Stomach (tissue), 9 donors: ENCODE measurements around the gene SLK. TPM values are rescaled to one million over a fixed set of nuclear protein-coding genes. Genes with fewer than 3 reads are reported as not detected.

Experiments used
- DNase-seq, 2 donors: peaks; one replicate each; pipeline versions ENCODE4 v3.0.0 to v3.0.0-alpha.2; 2013 to 2019
- H3K27ac ChIP-seq, 5 donors: fragments of 200-600 bp in 4 of 5; sonication (generic) in 4 of 5; one replicate each; pipeline ENCODE4 v1.5.1; 2013 to 2019; ENCODE audit warnings: mild to moderate bottlenecking in 1 of 5, moderate library complexity in 1 of 5
- H3K27me3 ChIP-seq, 3 donors: fragments of 200-600 bp; sonication (generic); one replicate each; pipeline ENCODE4 v1.5.1; 2017 to 2019; ENCODE audit warnings: mixed run types in 1 of 3
- H3K36me3 ChIP-seq, 4 donors: fragments of 200-600 bp; sonication (generic); 1 replicate in 3 of 4; 2 replicates in 1 of 4; pipeline ENCODE4 v1.5.1; 2016 to 2019
- H3K4me1 ChIP-seq, 4 donors: fragments of 200-600 bp; sonication (generic); one replicate each; pipeline ENCODE4 v1.5.1; 2016 to 2019
- H3K4me3 ChIP-seq, 4 donors: fragments of 200-600 bp; sonication (generic) in 3 of 4; one replicate each; pipeline ENCODE4 v1.5.1; 2016 to 2019; ENCODE audit warnings: mild to moderate bottlenecking in 1 of 4
- H3K9me3 ChIP-seq, 4 donors: fragments of 200-600 bp; sonication (generic); one replicate each; pipeline ENCODE4 v1.5.1; 2016 to 2019
- EP300 ChIP-seq: sonication (generic); formaldehyde crosslinking; IDR thresholded peaks from one replicate; pipeline ENCODE4 v1.6.1; 2017; ENCODE audit warnings: antibody characterized with exemption
- POLR2A ChIP-seq, 4 donors: fragments of 450-650 bp; IDR thresholded peaks; one replicate each; pipeline ENCODE4 v1.6.1; 2016; ENCODE audit warnings: antibody characterized with exemption in 4 of 4, control low read depth in 2 of 4, mild to moderate bottlenecking in 1 of 4, moderate library complexity in 1 of 4
- POLR2AphosphoS5 ChIP-seq, 3 donors: sonication (generic); formaldehyde crosslinking; IDR thresholded peaks; one replicate each; pipeline ENCODE4 v1.6.1; 2016; ENCODE audit warnings: antibody characterized with exemption in 3 of 3
- WGBS, 5 donors: extraction: QIAGEN DNeasy Blood & Tissue Kit in 3 of 5; methylation state at CpG; one replicate each; pipeline versions ENCODE4 v1.1.5 to v1.1.7; 2013 to 2018; 5-methylcytosine and 5-hydroxymethylcytosine counted together
- intact Hi-C: fragments of 100-400 bp; cut with DNase I; formaldehyde crosslinking; loops from one replicate; pipeline ENCODE4 v1.15.1; 2023; ENCODE audit warnings: low total_unique reads
- polyA plus RNA-seq, 3 donors: library from polyadenylated mRNA; stranded (reverse); fragments of 200-250 nt; gene quantifications; one replicate each; pipeline ENCODE4 v1.2.3, GENCODE V29; 2013
- total RNA-seq, 5 donors: library from RNA; depleted of rRNA; stranded (reverse); fragments of >200 nt; gene quantifications; one replicate each; pipeline versions ENCODE4 v1.1.0 to v1.2.3, GENCODE V29; 2014 to 2016
- TF ChIP-seq, protein P1 (sequence below), 7 experiments: fragments of 450-650 bp in 4 of 7; fragments of 200-600 bp in 3 of 7; sonication (generic) in 3 of 7; IDR thresholded peaks; one replicate each; pipeline ENCODE4 v1.5.1; 2016 to 2019; ENCODE audit warnings: antibody characterized with exemption in 7 of 7, control low read depth in 2 of 7, mild to moderate bottlenecking in 1 of 7
- donor health status: healthy with polysubstance abuse.
- donor health status: Bipolar disorder and iron deficiency.
- donor health status: healthy.

Gene SLK
- total and polyA plus RNA-seq, 8 donors: 10.1 to 94.5 (median 47.2) TPM

DNA sequence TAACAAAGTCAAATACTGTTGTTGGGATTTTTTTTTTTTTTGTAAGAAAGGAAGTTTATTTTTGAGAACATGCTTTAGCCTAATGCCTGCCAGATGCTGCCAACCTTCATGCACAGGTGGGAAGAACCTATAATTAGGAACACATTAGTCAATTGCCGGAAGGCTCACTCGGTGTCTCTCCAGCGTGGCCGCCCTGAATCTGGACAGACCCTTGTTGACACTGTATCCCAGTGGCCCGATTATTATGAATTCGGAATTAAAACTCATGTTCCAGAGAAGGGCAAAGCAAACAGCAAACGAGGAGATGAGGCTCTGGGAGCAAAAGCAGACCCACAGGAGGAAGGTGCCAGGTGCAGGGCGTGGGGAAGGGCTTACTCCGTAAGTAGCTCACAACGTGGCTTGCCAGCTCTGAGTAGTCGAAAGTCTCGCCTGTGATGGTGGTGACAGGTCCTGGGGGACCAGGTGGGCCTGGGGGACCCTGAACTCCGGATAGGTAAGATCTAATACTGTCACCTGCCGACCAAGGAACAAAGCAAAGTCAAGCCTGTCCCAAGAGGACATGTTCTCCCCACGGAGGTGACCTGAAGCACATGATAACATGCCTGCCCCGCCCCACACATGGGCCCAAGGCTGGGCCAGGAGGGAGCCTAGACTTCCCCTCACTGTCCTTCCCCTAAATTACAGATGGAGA lies 70.5 kb downstream of the SLK start:
- TF ChIP-seq POLR2A (IDR thresholded peaks at IDR 0.05) (no peak), EP300 (no peak), POLR2AphosphoS5 (IDR thresholded peaks at IDR 0.05) (no peak)
- TF ChIP-seq, protein P1, sequence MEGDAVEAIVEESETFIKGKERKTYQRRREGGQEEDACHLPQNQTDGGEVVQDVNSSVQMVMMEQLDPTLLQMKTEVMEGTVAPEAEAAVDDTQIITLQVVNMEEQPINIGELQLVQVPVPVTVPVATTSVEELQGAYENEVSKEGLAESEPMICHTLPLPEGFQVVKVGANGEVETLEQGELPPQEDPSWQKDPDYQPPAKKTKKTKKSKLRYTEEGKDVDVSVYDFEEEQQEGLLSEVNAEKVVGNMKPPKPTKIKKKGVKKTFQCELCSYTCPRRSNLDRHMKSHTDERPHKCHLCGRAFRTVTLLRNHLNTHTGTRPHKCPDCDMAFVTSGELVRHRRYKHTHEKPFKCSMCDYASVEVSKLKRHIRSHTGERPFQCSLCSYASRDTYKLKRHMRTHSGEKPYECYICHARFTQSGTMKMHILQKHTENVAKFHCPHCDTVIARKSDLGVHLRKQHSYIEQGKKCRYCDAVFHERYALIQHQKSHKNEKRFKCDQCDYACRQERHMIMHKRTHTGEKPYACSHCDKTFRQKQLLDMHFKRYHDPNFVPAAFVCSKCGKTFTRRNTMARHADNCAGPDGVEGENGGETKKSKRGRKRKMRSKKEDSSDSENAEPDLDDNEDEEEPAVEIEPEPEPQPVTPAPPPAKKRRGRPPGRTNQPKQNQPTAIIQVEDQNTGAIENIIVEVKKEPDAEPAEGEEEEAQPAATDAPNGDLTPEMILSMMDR (IDR thresholded peaks at IDR 0.05): no peak
- H3K27me3 ChIP-seq: no peaks in the 10 kb centered on the region
- H3K4me3 ChIP-seq: no peak overlapping the region
- no peak for DNase-seq
- H3K36me3 ChIP-seq: peaks cover 3 to 23% (median 17%) of the 10 kb centered on the region in 4 donors
- no peaks in the 10 kb centered on the region for H3K9me3 ChIP-seq
- WGBS, 5 donors: 67 to 78% (median 76%) methylated on average over 16 of the region's 16 CpGs
- H3K4me1 ChIP-seq: no peaks in the 10 kb centered on the region
- no peak overlapping the region for H3K27ac ChIP-seq
- intact Hi-C loops: no loop called here

- Histone ChIP-seq H3K27ac (no peak overlapping the region), H3K9me3 (no peaks in the 10 kb centered on the region), H3K36me3 (peaks cover 0 to 12% (median 6%) of the 10 kb centered on the region in 4 donors), H3K4me1 (no peaks in the 10 kb centered on the region), H3K27me3 (no peaks in the 10 kb centered on the region), H3K4me3 (no peak overlapping the region)
- WGBS, 5 donors: 86 to 95% (median 91%) methylated on average over 7 to 8 of the region's 8 CpGs
- intact Hi-C loops: no loop called here
- no peak for DNase-seq
- no peak for TF ChIP-seq POLR2A (IDR thresholded peaks at IDR 0.05)
- TF ChIP-seq, protein P1 (IDR thresholded peaks at IDR 0.05): no peak
- no peak for TF ChIP-seq EP300
- TF ChIP-seq POLR2AphosphoS5 (IDR thresholded peaks at IDR 0.05): no peak
Observed at GRCh38 chr10:104038537-104038936, 71.6 kb downstream of the SLK start.

GRCh38 chr10:104038958-104039752 lies 72.2 kb downstream of the SLK start:
- Histone ChIP-seq H3K27me3 (no peaks in the 10 kb centered on the region), H3K4me1 (no peaks in the 10 kb centered on the region), H3K36me3 (peaks cover 0 to 5% (median under 1%) of the 10 kb centered on the region in 4 donors), H3K4me3 (no peak overlapping the region), H3K27ac (no peak overlapping the region), H3K9me3 (no peaks in the 10 kb centered on the region)
- intact Hi-C loops: no loop called here
- 85 to 91% (median 90%) methylated on average over 6 to 7 of the region's 7 CpGs for WGBS, 5 donors
- DNase-seq: no peak
- no peak for TF ChIP-seq POLR2A (IDR thresholded peaks at IDR 0.05)
- TF ChIP-seq, protein P1 (IDR thresholded peaks at IDR 0.05): no peak
- TF ChIP-seq POLR2AphosphoS5 (IDR thresholded peaks at IDR 0.05): no peak
- TF ChIP-seq EP300: no peak

- H3K27me3 ChIP-seq: no peaks in the 10 kb centered on the region
- H3K4me1 ChIP-seq: no peaks in the 10 kb centered on the region
- WGBS, 5 donors: 56 to 73% (median 70%) methylated on average over 6 of the region's 6 CpGs
- intact Hi-C loops: loop anchor here (10.0 kb wide), 1 partner anchor 164 kb away; no protein-coding TSS in a partner anchor
- no peak for TF ChIP-seq POLR2A (IDR thresholded peaks at IDR 0.05)
- no peak overlapping the region for H3K27ac ChIP-seq
- H3K36me3 ChIP-seq: no peaks in the 10 kb centered on the region
- DNase-seq: no peak
- no peak overlapping the region for H3K4me3 ChIP-seq
- H3K9me3 ChIP-seq: no peaks in the 10 kb centered on the region
Observed at GRCh38 chr10:104040382-104040781, 73.4 kb downstream of the SLK start.
